CD14-positive monocyte (primary cell): ENCODE results near the gene FAM13C. TPM values are rescaled to one million over a fixed set of nuclear protein-coding genes. Genes with fewer than 3 reads are reported as not detected.

Experiments used
- DNase-seq, 3 donors: peaks; one replicate each; pipeline ENCODE4 v3.0.0-alpha.2; 2011 to 2022
- H2AFZ ChIP-seq: 2 replicates; pipeline ENCODE4 v1.6.0; 2012; ENCODE audit warnings: mild to moderate bottlenecking, low read depth, low read length, inconsistent platforms; ENCODE audit not compliant: insufficient read depth, poor library complexity, severe bottlenecking
- H3K27ac ChIP-seq, 2 donors: 1 replicate in 1 of 2; 2 replicates in 1 of 2; pipeline ENCODE4 v1.5.1; 2012 to 2013; ENCODE audit warnings: low read length in 2 of 2, control low read depth in 1 of 2, inconsistent platforms in 1 of 2, low read depth in 1 of 2, mild to moderate bottlenecking in 1 of 2
- H3K27me3 ChIP-seq, 2 donors: one replicate each; pipeline versions ENCODE4 v1.6.0 to v1.6.1; 2011 to 2013; ENCODE audit warnings: low read length in 2 of 2; ENCODE audit not compliant: control insufficient read depth in 2 of 2, insufficient read depth in 2 of 2
- H3K36me3 ChIP-seq, 2 donors: replicated peaks in 1 of 2; 1 replicate in 1 of 2; 2 replicates in 1 of 2; pipeline versions ENCODE4 v1.5.1 to v1.6.1; 2012 to 2013; ENCODE audit warnings: low read length in 2 of 2, control low read depth in 1 of 2, inconsistent platforms in 1 of 2, mild to moderate bottlenecking in 1 of 2; ENCODE audit not compliant: insufficient read depth in 2 of 2, control insufficient read depth in 1 of 2
- H3K4me1 ChIP-seq, 2 donors: 1 replicate in 1 of 2; 2 replicates in 1 of 2; pipeline versions ENCODE4 v1.5.1 to v1.6.1; 2012 to 2013; ENCODE audit warnings: low read length in 2 of 2, control low read depth in 1 of 2, inconsistent platforms in 1 of 2, mild to moderate bottlenecking in 1 of 2, moderate library complexity in 1 of 2; ENCODE audit not compliant: insufficient read depth in 2 of 2, control insufficient read depth in 1 of 2
- H3K4me2 ChIP-seq: replicated peaks from 2 replicates; pipeline ENCODE3; 2012; ENCODE audit warnings: low read length, moderate library complexity, mild to moderate bottlenecking; ENCODE audit not compliant: poor library complexity, severe bottlenecking; ENCODE audit errors: extremely low read depth
- H3K4me3 ChIP-seq, 3 experiments: fragments of 200-600 bp in 1 of 3; sonication (generic) in 1 of 3; replicated peaks in 1 of 3; 1 replicate in 2 of 3; 2 replicates in 1 of 3; pipeline ENCODE4 v1.5.1; 2011 to 2013; ENCODE audit warnings: low read length in 3 of 3, mild to moderate bottlenecking in 3 of 3, control low read depth in 2 of 3, low read depth in 2 of 3, inconsistent platforms in 1 of 3, moderate library complexity in 1 of 3
- H3K79me2 ChIP-seq: 2 replicates; pipeline ENCODE4 v1.6.0; 2012; ENCODE audit warnings: mild to moderate bottlenecking, control low read depth, inconsistent platforms, low read length, moderate library complexity; ENCODE audit not compliant: insufficient read depth
- H3K9ac ChIP-seq: 2 replicates; pipeline ENCODE4 v1.6.0; 2017; ENCODE audit warnings: low read length, mild to moderate bottlenecking; ENCODE audit not compliant: insufficient read depth, poor library complexity, severe bottlenecking
- H3K9me3 ChIP-seq, 2 donors: replicated peaks in 1 of 2; 1 replicate in 1 of 2; 2 replicates in 1 of 2; pipeline versions ENCODE4 v1.5.1 to v1.6.1; 2012 to 2013; ENCODE audit warnings: low read length in 2 of 2, control low read depth in 1 of 2; ENCODE audit not compliant: control insufficient read depth in 1 of 2, insufficient read depth in 1 of 2
- H4K20me1 ChIP-seq: 2 replicates; pipeline ENCODE4 v1.6.0; 2012; ENCODE audit warnings: mild to moderate bottlenecking, low read length, control low read depth, moderate library complexity; ENCODE audit not compliant: insufficient read depth
- H3K27ac Mint-ChIP-seq, 7 donors: one replicate each; pipeline ENCODE4 v1.8.0; 2020; ENCODE audit warnings: mild to moderate bottlenecking in 7 of 7, mixed read lengths in 7 of 7, moderate library complexity in 6 of 7, inconsistent platforms in 2 of 7
- H3K27me3 Mint-ChIP-seq, 3 donors: one replicate each; pipeline ENCODE4 v1.8.0; 2021 to 2022; ENCODE audit warnings: low read depth in 3 of 3, mild to moderate bottlenecking in 3 of 3, mixed read lengths in 3 of 3, moderate library complexity in 3 of 3, inconsistent platforms in 1 of 3
- H3K36me3 Mint-ChIP-seq, 2 donors: one replicate each; pipeline ENCODE4 v1.8.0; 2020; ENCODE audit warnings: mixed read lengths in 2 of 2, inconsistent platforms in 1 of 2, mild to moderate bottlenecking in 1 of 2
- H3K4me1 Mint-ChIP-seq: one replicate; pipeline ENCODE4 v1.8.0; 2020; ENCODE audit warnings: mild to moderate bottlenecking, mixed read lengths
- H3K4me3 Mint-ChIP-seq, 2 donors: one replicate each; pipeline ENCODE4 v1.8.0; 2020; ENCODE audit warnings: mild to moderate bottlenecking in 2 of 2, mixed read lengths in 2 of 2, moderate library complexity in 1 of 2
- H3K9me3 Mint-ChIP-seq, 7 donors: one replicate each; pipeline ENCODE4 v1.8.0; 2020 to 2022; ENCODE audit warnings: mixed read lengths in 7 of 7, mild to moderate bottlenecking in 6 of 7, moderate library complexity in 6 of 7, inconsistent platforms in 2 of 7
- WGBS: methylation state at CpG from one replicate; pipeline ENCODE4 v1.1.5; 2013; ENCODE audit warnings: missing lambda C conversion rate; ENCODE audit not compliant: insufficient coverage; 5-methylcytosine and 5-hydroxymethylcytosine counted together
- intact Hi-C, 2 donors: fragments of 100-400 bp; cut with micrococcal nuclease; formaldehyde crosslinking; loops; one replicate each; pipeline versions ENCODE4 v1.15.0 to v1.15.1; 2023
- polyA plus RNA-seq, 3 donors: library from polyadenylated mRNA; depleted of rRNA in 1 of 3; unstranded in 2 of 3; stranded (reverse) in 1 of 3; fragments of 300-500 nt in 2 of 3; fragments of >200 nt in 1 of 3; fragmentation: Illumina TruSeq in 2 of 3; gene quantifications; 1 replicate in 2 of 3; 2 replicates in 1 of 3; pipeline ENCODE4 v1.2.3, GENCODE V29; 2012 to 2021
- TF ChIP-seq, protein P1 (sequence below): fragments of 200-600 bp; IDR thresholded peaks from one replicate; pipeline ENCODE4 v1.8.0; 2022; ENCODE audit warnings: antibody characterized with exemption, mild to moderate bottlenecking

FAM13C gene
- polyA plus RNA-seq, 3 donors = not detected

DNA sequence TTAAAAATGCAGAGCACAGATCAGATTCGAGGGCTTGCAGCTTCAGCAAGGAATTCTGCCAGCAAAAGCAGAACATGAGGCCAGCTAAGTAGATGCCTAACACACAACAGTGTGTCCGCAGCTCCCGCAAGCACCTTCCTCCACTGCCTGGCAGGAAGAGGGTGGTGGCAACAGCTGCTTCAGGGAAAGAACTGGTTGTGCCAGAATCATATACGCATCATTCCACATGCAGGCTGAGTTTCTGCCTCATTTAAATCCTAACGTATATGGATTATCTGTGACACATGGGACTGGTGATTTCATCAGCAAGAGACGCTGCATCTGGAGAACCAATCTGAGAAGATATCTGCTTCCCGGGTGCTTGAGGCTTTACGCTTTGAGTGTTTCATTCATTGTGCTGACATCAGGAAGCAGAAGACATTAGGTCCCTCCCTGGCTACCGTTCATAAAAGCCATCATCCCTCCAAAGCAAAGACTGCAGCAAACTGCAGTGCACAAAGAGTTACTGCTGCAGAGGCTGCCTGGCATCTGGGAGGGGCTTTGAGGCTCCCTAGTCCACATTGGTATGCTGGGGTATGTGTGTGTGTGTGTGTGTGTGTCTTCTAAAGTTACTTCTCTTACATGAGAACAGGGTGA lies 78.8 kb downstream of the FAM13C start:
- H3K36me3 ChIP-seq = no peaks in the 10 kb centered on the region
- no peaks in the 10 kb centered on the region for H3K4me1 Mint-ChIP-seq
- H3K4me2 ChIP-seq = no peak overlapping the region
- H3K27ac Mint-ChIP-seq = no peak overlapping the region
- no peaks in the 10 kb centered on the region for H3K36me3 Mint-ChIP-seq
- TF ChIP-seq, protein P1, sequence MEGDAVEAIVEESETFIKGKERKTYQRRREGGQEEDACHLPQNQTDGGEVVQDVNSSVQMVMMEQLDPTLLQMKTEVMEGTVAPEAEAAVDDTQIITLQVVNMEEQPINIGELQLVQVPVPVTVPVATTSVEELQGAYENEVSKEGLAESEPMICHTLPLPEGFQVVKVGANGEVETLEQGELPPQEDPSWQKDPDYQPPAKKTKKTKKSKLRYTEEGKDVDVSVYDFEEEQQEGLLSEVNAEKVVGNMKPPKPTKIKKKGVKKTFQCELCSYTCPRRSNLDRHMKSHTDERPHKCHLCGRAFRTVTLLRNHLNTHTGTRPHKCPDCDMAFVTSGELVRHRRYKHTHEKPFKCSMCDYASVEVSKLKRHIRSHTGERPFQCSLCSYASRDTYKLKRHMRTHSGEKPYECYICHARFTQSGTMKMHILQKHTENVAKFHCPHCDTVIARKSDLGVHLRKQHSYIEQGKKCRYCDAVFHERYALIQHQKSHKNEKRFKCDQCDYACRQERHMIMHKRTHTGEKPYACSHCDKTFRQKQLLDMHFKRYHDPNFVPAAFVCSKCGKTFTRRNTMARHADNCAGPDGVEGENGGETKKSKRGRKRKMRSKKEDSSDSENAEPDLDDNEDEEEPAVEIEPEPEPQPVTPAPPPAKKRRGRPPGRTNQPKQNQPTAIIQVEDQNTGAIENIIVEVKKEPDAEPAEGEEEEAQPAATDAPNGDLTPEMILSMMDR = no peak
- peaks cover 0 to 2% (median 0%) of the 10 kb centered on the region in 7 donors for H3K9me3 Mint-ChIP-seq
- WGBS = 44% methylated on average over 6 of the region's 9 CpGs
- no peaks in the 10 kb centered on the region for H3K9me3 ChIP-seq
- no peak overlapping the region for H3K4me3 Mint-ChIP-seq
- H3K4me3 ChIP-seq = no peak overlapping the region
- H3K79me2 ChIP-seq = no peaks in the 10 kb centered on the region
- intact Hi-C loops = no loop called here
- no peaks in the 10 kb centered on the region for H4K20me1 ChIP-seq
- H2AFZ ChIP-seq = no peak overlapping the region
- no peak for DNase-seq
- no peak overlapping the region for H3K27ac ChIP-seq
- H3K4me1 ChIP-seq = no peaks in the 10 kb centered on the region
- H3K9ac ChIP-seq = no peak overlapping the region
- H3K27me3 ChIP-seq = no peaks in the 10 kb centered on the region
- peaks cover 0 to 2% (median 0%) of the 10 kb centered on the region in 3 donors for H3K27me3 Mint-ChIP-seq

DNA sequence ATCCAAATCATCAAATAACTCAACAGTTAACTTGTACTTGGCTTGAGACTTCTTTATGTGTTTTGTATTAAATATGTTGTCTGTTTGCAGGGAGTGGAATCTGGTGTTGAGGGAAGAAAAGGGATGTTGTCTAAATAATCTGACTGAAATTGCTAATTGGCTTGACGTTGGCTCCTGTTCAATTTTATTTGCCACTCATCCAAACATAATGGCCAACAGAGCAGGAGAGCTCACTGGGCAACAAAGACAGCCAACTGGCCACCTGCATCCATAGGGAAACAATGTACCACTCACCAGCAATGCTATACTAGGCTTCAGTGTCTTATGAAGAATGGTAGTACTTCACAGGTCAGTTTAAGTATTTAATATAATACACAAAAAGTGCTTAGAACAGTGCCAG lies 80.5 kb downstream of the FAM13C start:
- no peak for DNase-seq
- Mint-ChIP-seq H3K27ac (no peak overlapping the region), H3K27me3 (peaks cover 0 to 2% (median 0%) of the 10 kb centered on the region in 3 donors), H3K4me1 (no peaks in the 10 kb centered on the region), H3K9me3 (peaks cover 0 to 1% (median 0%) of the 10 kb centered on the region in 7 donors), H3K4me3 (no peak overlapping the region), H3K36me3 (no peaks in the 10 kb centered on the region)
- H3K4me2 ChIP-seq = no peak overlapping the region
- no peaks in the 10 kb centered on the region for H4K20me1 ChIP-seq
- TF ChIP-seq, protein P1 = no peak
- no peaks in the 10 kb centered on the region for H3K9me3 ChIP-seq
- no peaks in the 10 kb centered on the region for H3K36me3 ChIP-seq
- H3K4me1 ChIP-seq = no peaks in the 10 kb centered on the region
- H3K9ac ChIP-seq = no peak overlapping the region
- no CpG with 5 or more reads among the region's 1 CpG for WGBS
- H3K27me3 ChIP-seq = no peaks in the 10 kb centered on the region
- H3K79me2 ChIP-seq = no peaks in the 10 kb centered on the region
- intact Hi-C loops = no loop called here
- no peak overlapping the region for H3K27ac ChIP-seq
- no peak overlapping the region for H2AFZ ChIP-seq
- no peak overlapping the region for H3K4me3 ChIP-seq
